GM18502 (cell line): Measurements from ENCODE around the gene MYPOP.
"Not testable (repeated sequence)": the region's sequence is repeated elsewhere in the genome, so short reads cannot be mapped to it uniquely, and the experiment has no call there.

Experiments
- ATAC-seq: cut with Tn5 transposase; IDR thresholded peaks from one replicate; pipeline ENCODE4 v1.9.1; 2021; ENCODE audit warnings: mild to moderate bottlenecking; ENCODE audit not compliant: unreplicated experiment, poor library complexity

MYPOP gene

DNA sequence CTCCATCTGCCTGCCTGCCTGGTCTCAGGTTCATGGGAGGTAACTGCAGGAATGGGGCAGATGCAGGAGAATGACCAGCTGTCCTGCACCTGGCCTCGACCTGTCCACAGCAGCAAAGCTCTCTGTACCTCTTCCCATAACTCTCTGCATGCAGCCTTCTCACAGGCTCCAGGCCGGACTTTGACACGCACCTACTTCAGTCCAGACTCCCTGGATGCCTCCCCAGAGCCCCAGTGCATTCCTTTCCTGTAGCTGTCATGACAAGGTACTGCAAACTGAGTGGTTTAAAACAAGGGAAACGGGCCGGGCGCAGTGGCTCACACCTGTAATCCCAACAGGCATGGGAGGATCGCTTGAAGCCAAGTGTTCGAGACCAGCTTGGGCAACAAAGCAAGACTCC is 8.9 kb upstream of the MYPOP start:
- no peak for ATAC-seq

DNA sequence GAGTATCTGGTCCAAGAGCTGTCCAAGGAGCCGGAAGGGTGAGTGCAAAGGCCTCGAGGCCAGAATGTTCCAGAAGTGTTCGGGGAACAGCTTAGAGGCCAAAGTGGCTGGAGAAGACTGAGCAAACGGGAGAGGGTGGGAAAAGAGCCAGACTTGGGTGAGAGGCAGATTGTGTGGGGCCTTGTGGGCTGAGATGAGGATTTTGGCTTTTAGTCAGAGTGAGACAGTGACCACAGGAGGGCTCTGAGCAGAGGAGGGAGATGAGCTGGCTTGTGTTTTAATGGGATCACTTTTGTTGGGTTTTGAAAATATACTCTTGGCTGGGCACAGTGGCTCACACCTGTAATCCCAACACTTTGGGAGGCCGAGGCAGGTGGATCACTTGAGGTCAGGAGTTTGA is 6.5 kb upstream of the MYPOP start:
- no peak for ATAC-seq

DNA sequence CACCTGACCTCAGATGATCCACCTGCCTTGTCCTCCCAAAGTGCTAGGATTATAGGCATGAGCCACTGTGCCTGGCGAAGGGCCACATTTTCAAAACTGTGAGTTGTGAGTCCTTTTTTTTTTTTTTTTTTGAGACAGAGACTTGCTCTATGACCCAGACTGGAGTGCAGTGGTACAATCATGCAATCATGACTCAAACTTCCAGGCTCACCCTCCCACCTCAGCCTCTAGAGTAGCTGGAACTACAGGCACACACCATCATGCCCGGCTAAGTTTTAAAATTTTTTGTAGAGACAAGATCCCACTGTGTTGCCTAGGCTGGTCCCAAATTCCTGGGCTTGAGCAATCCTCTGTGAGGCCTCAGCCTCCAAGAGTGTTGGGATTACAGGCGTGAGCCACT is 3.8 kb upstream of the MYPOP start:
- no peak for ATAC-seq

DNA sequence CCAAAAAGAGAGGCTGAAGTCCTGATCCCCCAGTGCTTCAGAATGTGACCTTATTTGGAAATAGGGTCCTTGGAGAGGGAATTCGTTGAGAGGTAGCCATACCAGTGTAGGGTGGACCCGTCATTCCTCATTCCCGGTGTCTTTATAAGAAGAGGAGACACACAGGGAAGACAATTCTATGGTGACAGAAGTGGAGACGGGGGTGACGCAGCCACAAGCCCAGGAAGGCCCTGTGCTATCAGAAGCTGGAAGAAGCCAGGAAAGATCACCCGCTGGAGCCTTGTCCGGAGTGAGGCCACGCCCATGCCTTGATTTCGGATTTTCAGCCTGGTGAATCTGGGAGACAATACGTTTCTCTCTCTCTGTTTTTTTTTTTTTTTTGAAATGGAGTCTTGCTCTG is 2.6 kb upstream of the MYPOP start:
- ATAC-seq, result no peak

DNA sequence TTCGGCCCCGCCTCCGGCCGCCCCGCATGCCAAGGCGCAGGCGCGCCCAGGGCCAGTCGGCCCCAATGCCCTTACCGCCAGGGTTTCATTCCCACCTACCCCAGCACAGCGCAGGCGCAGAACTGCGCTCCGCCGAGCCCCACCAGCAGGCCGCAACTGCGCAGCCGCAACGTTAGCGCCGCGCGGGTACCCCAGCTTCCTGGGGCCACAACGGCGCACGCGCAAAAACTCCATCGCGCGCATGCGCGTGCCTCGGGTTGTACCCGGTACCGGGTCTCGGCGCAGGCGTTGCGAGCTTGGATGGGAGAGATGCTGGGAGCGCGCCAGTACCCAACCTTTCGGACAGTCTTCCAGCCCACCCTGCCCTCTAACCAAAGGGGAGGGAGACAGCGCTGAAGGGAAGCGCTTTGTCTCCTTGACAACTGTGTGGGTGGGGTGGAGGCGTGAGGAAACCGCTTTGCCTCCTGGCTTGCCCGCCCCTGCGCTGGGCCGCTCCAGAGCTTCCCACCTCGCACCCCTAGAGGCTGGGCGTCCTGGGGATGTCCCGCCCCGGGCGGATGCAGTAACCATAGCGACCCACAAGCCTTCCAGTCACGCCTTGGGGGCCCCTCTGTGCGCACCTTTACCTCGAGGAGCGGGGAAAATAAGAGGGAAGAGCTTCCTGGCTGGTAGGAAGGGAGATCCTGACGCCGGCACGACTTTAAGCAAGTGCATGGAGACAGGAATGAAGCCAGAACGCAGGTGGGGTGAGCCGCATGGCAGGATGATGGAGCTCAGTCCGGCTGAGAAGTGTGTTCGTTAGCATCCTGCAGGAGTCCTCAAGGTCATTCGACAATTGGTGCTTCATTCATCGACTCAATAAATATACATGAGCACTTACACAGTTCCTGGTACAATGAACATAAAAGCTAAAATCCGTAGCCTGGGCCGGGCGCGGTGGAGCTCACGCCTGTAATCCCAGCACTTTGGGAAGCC is 525 bp upstream of the MYPOP start:
- ATAC-seq, result peak; percentile 91

DNA sequence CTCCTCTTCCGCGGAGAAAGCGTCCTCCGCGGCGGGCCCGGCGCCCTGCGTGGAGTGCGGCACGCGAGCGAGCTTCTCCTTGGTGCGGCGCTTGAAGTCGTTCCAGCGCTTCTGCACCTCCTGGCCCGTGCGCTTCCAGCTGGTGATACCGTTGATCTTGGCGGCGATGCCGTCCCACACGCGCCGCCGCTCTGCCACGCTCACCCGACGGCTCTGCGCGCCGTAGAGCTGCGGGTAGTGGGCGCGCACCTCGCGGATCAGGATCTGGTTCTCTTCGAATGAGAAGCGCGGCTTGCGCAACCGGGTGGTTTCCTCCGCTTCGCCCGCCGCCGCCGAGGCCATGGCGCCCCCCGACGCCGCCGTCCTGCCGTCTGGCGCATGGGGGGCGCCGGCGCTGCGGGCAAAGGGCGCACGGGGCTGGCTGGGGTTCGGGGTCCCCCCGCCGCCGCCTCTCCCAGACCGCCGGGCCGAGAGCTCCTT is 941 bp downstream of the MYPOP start:
- no peak for ATAC-seq

DNA sequence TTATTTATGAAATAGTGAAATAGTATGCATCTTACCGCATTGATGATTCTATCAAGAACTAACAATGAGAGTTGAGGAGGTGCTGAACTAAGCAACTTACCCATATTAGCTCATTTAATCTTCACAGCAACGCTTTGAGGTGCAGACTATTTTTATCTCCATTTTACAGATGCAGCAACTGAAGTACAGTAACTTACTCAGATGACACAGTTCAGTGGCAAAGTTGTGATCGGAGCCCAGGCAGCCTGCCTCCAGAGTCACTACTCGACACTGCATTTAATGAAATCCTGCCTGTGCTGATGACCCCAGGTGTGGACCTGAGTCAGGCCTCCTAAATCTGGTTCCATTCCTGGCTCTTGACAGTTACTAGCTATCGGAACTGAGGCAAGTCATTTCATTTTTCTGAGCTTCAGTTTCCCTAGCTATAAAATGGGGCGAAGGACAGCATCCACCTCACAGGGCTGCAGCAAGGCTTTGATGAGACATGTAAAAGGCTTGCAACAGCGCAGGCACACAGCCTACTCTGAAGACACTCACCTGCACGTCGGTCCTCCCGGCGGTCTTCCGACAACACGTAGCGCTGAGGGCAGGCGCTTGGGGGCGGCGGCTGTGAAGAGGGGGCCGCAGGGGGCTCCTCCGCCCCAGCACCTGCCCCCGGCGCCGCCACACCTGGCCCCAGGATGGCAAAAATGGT is 1.5 kb downstream of the MYPOP start:
- ATAC-seq, result no peak

DNA sequence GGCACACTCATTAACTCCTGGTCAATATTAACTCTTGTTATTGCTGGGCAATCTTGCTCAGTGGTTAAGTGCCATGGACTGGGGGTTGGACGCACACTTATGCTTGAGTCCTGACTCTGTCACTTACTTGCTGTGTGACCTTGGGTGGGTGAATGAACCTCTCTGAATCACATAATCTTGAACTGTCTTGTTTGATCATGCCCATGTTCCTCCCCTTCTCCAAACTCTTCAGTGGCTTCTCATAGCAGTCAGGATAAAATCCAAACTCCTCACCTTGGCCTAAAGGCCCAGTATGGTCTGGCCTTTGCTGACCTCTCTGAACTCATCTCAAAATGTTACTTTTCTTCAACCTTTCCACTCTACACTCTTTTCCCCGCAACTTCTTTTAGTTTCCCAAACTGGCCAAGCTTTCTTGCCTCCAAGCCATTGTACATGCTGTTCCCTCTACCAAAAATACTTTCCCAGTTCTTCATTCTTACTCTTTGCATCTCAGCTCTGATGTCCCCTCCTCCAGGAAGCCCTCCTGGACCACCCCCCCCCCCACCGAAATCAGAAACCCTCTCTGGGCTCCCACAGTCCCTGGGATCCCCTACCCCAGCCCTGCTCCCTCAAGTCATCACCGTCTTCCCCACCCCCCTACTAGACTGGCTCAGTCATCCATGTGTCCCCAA is 2.4 kb downstream of the MYPOP start:
- no peak for ATAC-seq

DNA sequence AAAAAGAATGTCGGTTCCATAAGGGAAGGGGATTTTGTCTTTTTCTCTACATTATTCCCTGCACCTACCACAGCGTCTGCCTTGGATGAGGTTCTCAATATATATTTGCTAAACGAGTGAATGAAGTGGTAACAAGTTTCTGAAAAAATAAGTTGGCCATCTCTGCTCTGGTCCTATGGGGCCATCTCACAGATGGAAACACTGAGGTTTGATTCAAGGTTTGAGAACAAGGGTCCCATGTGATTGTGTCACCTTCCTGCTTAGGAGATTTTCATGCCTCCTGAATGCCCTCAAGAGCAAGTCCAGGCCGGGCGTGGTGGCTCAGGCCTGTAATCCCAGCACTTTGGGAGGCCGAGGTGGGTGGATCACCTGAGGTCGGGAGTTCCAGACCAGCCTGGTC is 3.2 kb downstream of the MYPOP start:
- ATAC-seq, result no peak

DNA sequence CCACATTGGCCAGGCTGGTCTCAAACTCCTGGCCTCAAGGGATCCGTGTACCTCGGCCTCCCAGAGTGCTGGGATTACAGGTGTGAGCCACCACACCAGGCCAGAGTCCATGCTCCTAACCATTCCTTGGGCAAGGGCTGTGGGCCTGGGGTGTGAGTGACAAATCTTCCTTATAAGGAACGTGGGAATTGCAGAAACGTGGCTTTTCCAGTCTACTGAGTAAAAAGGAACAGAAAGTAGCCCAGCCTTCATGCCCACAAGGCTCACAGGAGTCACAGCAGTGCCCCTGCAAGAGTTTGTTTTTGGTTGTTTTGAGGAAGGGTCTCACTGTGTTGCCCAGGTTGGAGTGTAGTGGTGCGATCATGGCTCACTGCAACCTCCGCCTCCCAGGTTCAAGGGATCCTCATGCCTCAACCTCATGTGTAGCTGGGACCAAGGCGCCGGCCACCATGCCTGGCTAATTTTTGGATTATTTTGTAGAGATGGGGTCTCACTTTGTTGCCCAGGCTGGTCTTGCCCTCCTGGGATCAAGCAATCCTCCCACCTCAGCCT is 5.1 kb downstream of the MYPOP start:
- no peak for ATAC-seq

DNA sequence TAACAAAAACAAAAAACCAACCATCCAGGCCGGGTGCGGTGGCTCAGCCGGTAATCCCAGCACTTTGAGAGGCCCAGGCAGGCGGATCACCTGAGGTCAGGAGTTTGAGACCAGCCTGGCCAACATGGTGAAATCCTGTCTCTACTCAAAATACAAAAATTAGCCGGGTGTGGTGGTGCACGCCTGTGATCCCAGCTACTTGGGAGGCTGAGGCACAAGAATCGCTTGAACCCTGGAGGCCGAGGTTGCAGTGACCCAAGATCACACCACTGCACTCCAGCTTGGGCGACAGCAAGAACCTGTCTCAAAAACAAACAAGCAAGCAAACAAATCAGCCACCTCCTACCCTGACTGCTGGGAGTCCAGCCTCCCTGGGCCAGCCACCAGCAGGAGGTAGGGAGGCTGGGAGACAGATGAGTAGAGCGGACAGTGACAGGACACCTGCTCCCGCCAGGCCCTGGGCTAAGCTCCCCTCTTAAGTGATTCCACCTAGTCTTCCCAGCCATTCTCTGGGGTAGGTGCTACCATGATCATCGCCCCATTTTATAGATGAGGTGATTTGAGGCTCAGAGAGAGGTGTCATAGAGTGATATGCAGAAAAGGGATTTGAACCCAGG is 6.3 kb downstream of the MYPOP start:
- ATAC-seq, result not testable (repeated sequence)

DNA sequence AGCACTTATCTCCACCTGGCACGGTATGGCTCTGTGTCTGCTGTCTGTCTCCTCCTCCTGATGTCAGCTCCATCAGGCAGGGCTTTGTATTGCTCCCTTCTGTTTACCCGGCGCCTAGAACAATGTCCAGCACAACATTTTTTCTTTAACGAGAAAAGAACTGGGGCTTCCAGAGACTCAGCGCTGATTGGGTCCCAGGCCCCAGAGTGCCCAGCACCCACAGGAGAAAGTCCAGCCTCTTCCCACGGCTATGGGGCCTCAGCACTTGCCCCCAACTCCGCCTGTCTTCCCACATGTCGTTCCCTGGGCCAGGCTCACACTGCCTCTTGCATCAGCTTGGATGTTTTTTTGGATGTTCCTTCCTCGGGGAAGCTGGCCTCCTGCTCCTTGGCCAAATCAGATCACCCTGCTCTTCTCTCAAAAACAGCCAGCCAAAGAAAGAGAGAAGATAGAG is 6.9 kb downstream of the MYPOP start:
- no peak for ATAC-seq

DNA sequence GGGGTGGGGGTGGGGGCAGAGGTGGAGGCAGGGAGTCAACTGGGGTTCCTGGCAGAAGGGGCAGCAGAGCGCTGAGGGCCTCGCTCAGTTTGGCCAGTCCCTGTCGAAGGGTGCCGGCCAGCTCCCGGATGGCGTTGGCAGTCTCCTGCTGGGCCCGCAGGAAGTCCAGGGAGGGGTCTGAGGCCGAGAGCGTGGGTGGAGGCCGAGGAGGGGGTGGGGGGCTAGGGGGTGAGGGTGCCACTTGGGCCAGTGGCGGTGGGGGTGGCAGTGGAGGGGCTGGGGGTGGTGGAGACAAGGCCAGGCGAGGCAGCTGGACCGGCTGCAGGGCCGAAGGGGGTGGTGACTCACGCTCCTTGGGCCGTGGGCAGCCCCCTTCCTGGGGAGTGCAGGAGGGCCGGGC is 11.5 kb downstream of the MYPOP start:
- no peak for ATAC-seq

DNA sequence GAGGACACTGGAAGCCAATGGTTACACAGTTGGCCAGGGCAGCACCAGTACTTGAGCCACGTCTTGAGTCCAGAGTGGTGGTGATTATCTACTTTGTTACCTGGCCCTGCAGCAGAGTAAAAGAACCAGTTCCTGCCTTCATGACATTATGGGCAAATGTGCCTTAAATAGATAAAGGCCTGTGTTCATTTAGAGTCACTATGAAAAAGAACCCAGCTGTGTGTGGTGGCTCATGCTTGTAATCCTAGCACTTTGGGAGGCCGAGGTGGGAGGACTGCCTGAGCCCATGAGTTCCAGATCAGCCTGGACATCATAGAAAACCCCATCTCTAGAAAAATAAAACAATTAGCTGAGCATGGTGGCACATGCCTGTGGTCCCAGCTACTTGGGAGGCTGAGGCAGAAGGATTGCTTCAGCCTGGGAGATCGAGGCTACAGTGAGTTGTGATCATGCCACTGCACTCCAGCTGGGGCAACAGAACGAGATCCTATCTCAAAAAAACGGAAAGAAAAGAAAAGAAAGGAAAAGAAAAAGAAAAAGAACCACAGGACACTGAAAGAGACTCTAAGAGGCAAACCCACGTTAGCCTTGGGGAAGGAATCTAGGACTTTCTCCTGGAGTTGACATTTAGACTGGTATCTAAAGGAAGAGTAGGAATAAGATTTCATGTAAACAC is 13.1 kb downstream of the MYPOP start:
- ATAC-seq, result no peak

DNA sequence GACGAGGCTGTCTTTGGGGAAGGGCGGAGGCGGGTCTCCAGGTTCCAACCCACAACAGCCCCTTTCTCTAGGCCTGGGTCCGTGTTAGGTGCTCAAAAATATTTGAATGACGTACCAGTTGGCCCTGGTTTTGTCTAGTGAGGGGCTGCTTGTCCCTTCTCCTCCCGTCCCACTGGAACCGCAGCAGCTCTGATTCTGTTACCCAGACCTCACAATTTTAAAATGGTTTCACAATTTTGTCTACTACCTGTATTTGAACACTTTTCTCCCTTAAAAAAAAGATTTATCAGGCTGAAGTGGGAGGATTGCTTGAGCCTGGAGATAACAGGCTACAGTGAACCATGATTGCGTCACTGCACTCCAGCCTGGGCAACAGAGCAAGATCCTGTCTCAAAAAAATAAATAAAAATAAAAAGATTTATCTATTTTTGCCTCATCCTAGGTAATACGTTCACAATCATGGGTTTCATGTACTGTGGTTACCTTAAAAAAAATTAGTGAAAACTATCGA is 15.2 kb downstream of the MYPOP start:
- ATAC-seq, result no peak

DNA sequence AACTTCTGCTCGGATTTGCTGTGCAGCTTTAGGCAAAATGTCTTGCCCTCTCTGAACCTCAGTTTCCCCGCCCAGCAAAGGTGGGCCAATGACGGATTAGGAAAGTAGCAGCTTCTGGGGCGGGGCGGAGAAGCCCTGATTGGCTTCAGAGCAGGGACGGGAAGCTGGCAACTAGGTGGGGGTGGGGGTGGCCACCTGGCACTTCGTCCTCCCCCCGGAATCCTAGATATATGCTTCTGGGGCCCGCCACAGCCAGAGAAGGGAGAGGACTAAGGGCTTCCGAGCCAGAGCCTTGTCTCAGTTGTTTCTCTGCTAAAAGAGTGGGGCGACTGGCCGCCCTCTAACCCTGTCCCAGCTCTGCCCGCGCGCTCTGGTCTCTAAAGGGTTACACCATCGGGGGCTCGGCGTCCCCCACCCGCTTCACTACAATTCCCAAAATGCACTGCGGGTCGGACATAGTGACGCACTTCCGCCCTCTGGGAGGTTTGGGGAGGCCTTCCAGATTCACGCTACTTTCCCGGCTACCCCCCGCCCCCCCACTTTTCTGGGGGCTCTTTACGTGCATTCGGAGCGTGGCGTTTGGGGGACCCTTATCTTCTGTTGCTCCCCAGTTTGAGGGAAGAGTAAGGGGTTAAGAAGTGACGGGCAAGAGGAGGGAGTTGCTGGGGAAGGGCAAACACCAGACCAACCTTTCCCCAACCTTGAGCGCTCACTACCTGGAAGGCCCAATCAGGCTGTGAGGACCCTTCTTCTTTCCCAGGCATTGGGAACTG is 15.8 kb downstream of the MYPOP start:
- ATAC-seq, result peak; percentile 61

DNA sequence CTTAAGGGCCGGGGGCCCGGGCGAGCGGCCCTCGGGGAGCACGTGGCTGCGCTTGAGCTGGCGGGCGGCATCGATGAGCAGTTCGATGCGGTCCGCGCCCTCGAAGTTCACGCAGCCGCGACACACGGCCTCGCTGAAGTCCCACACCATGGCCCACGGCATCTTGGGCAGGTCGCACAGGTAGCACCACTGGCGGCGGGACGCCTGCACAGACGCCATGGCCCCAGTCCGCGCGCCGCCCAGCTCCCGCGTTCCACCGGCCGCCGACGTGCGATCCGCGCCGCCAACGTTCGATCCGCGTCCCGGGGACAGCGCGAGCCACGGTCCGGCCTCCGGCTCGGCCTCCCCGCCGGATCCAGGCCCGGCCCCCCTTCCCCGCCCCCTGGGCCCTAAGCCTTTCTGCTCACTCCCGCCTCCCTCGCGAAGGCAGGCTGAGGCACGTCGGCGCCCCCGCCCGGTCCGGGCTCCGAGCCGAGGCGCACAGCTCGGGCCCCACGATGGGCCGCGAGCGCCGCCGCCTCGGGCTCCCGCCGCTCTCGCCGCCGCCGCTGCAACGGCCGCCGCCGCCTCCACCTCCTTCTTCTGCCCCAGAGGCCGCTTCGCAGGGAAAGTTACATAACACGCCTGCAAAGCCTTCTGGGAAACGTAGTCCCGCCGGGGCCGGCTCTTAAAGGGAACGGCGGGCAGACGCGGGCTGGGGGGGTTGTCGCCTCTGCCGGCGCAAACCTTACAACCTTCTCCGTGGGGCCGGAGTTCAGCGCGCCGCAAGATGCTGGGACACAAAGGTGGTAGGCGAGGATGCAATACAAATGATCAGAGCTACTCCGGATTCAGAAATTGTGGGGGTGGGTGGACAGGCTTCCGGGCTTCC is 16.6 kb downstream of the MYPOP start, which contains the start of gene IRF2BP1:
IRF2BP1 (minus strand) TSS at position 586 of the 871 bp plus-strand sequence; CDS start at position 219, 367 bp downstream.
- peak; percentile 53 for ATAC-seq
